ENCODE measurements around the gene CDC16.

CDC16 gene

DNA sequence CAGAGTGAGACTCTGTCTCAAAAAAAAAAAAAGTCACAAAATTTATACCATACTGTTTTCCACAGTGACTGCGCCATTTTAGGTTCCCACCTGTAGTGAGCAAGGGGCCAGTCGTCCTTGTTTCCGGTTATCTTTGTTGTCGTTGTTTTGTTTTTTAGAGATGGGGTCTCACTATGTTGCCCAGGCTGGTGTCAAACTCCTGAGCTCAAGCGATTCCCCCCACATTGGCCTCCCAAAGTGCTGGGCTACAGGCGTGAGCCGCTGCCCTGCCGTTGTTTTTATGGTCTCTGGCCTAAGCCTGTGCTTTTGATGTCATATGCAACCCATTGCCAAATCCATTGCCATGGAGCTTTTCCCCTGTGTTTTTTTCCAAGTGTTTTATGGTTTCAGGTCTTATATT is 50.0 kb downstream of the CDC16 start:
- no peak overlapping the region for H3K4me2 ChIP-seq (ENCODE audit: low read length)
- TF ChIP-seq EZH2 (IDR thresholded peaks at IDR 0.05; ENCODE audit: borderline replicate concordance, low read length) (no peak), CTCF (IDR thresholded peaks at IDR 0.05; ENCODE audit: low read length) (no peak)
- H2AFZ ChIP-seq (ENCODE audit: low read length) = no peak overlapping the region
- no peak overlapping the region for H3K4me3 ChIP-seq (ENCODE audit: low read depth, low read length, poor library complexity, severe bottlenecking)
- H3K9me3 ChIP-seq (ENCODE audit: low read length) = no peaks in the 10 kb centered on the region
- H3K9ac ChIP-seq (ENCODE audit: low read length) = no peak overlapping the region
- no peak overlapping the region for H3K27ac ChIP-seq (ENCODE audit: low read depth, low read length, poor library complexity, severe bottlenecking)
- peaks cover 19% of the 10 kb centered on the region for H3K79me2 ChIP-seq (ENCODE audit: insufficient read depth, low read length)
- peaks cover 8% of the 10 kb centered on the region; the same call in 1 of the 2 replicates for H3F3A ChIP-seq (ENCODE audit: insufficient read depth, low read length)
- peaks cover 26% of the 10 kb centered on the region for H3K4me1 ChIP-seq (ENCODE audit: insufficient read depth, low read length, severe bottlenecking)
- no peaks in the 10 kb centered on the region for H3K27me3 ChIP-seq (ENCODE audit: insufficient read depth, low read length)
- H4K20me1 ChIP-seq (ENCODE audit: insufficient read depth, low read length) = no peaks in the 10 kb centered on the region
- H3K9me2 ChIP-seq (ENCODE audit: low read depth, low read length) = no peaks in the 10 kb centered on the region
- peaks cover 62% of the 10 kb centered on the region for H3K36me3 ChIP-seq (ENCODE audit: insufficient read depth, low read length)

DNA sequence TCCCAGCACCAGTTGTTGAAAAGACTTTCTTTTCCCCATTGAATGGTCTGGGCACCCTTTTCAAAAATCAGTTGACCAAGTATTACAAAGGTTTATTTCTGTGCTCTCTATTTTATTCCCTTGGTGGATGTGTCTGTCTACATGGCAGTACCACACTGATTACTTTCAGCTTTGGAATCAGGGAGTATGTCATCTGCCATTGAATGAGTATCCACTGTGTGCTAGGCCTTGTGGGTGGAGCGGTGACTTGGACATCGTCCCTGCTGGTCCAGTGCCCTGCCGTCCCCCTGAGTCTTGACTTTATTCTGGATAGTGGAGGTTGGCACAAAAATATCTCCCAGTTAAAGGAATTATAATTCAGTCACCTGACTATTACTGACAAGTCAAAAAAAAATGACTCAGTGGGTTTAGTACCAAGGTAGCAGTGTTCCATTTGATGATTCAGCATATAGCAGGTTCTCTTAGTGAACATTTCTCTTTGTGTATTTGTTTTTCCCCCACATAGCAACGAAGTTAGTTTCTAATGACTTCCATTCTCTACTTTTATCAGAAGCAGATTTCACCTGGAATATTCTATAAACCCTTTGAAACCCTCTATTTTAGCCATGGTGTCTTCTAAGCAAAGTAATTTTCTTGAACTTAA is 50.6 kb downstream of the CDC16 start:
- Histone ChIP-seq H3K27me3 (ENCODE audit: insufficient read depth, low read length) (no peaks in the 10 kb centered on the region), H3K9me2 (ENCODE audit: low read depth, low read length) (no peaks in the 10 kb centered on the region), H3K79me2 (ENCODE audit: insufficient read depth, low read length) (peaks cover 19% of the 10 kb centered on the region), H3K36me3 (ENCODE audit: insufficient read depth, low read length) (peaks cover 69% of the 10 kb centered on the region), H3K4me1 (ENCODE audit: insufficient read depth, low read length, severe bottlenecking) (peaks cover 20% of the 10 kb centered on the region), H4K20me1 (ENCODE audit: insufficient read depth, low read length) (no peaks in the 10 kb centered on the region), H3F3A (ENCODE audit: insufficient read depth, low read length) (peaks cover 2% of the 10 kb centered on the region; the same call in 1 of the 2 replicates), H3K4me3 (ENCODE audit: low read depth, low read length, poor library complexity, severe bottlenecking) (no peak overlapping the region), H3K4me2 (ENCODE audit: low read length) (no peak overlapping the region), H3K27ac (ENCODE audit: low read depth, low read length, poor library complexity, severe bottlenecking) (no peak overlapping the region), H3K9ac (ENCODE audit: low read length) (no peak overlapping the region), H3K9me3 (ENCODE audit: low read length) (no peaks in the 10 kb centered on the region), H2AFZ (ENCODE audit: low read length) (no peak overlapping the region)
- no peak for TF ChIP-seq EZH2 (IDR thresholded peaks at IDR 0.05; ENCODE audit: borderline replicate concordance, low read length)
- no peak for TF ChIP-seq CTCF (IDR thresholded peaks at IDR 0.05; ENCODE audit: low read length)

- no peak overlapping the region for H2AFZ ChIP-seq (ENCODE audit: low read length)
- peaks cover 82% of the 10 kb centered on the region for H3K36me3 ChIP-seq (ENCODE audit: insufficient read depth, low read length)
- TF ChIP-seq EZH2 (IDR thresholded peaks at IDR 0.05; ENCODE audit: borderline replicate concordance, low read length) (no peak), CTCF (IDR thresholded peaks at IDR 0.05; ENCODE audit: low read length) (no peak)
- H3F3A ChIP-seq (ENCODE audit: insufficient read depth, low read length) = no peaks in the 10 kb centered on the region
- H4K20me1 ChIP-seq (ENCODE audit: insufficient read depth, low read length) = no peaks in the 10 kb centered on the region
- no peak overlapping the region for H3K27ac ChIP-seq (ENCODE audit: low read depth, low read length, poor library complexity, severe bottlenecking)
- no peak overlapping the region for H3K9ac ChIP-seq (ENCODE audit: low read length)
- no peaks in the 10 kb centered on the region for H3K27me3 ChIP-seq (ENCODE audit: insufficient read depth, low read length)
- no peaks in the 10 kb centered on the region for H3K9me2 ChIP-seq (ENCODE audit: low read depth, low read length)
- H3K4me2 ChIP-seq (ENCODE audit: low read length) = no peak overlapping the region
- no peaks in the 10 kb centered on the region for H3K9me3 ChIP-seq (ENCODE audit: low read length)
- no peak overlapping the region for H3K4me3 ChIP-seq (ENCODE audit: low read depth, low read length, poor library complexity, severe bottlenecking)
- peaks cover 13% of the 10 kb centered on the region for H3K4me1 ChIP-seq (ENCODE audit: insufficient read depth, low read length, severe bottlenecking)
- peaks cover 19% of the 10 kb centered on the region for H3K79me2 ChIP-seq (ENCODE audit: insufficient read depth, low read length)
Measured at GRCh38 chr13:114286808-114287207, 52.1 kb downstream of the CDC16 start.
